SU-DHL-6 (cell line): ENCODE results near the gene CFL1.

ENCODE experiments used
- H2AFZ ChIP-seq: fragments of 200-600 bp; sonication (generic); 2 replicates; pipeline ENCODE4 v1.6.1; 2014; ENCODE audit warnings: low read depth, mild to moderate bottlenecking, moderate library complexity, mixed read lengths, antibody characterized with exemption, low read length; ENCODE audit not compliant: severe bottlenecking
- H3F3A ChIP-seq: fragments of 200-600 bp; shearing (Covaris generic); 2 replicates; pipeline ENCODE4 v1.6.0; 2016; ENCODE audit warnings: antibody characterized with exemption, mild to moderate bottlenecking; ENCODE audit not compliant: insufficient read depth
- H3K27ac ChIP-seq: fragments of 200-600 bp; sonication (generic); 2 replicates; pipeline ENCODE4 v1.5.1; 2016; ENCODE audit warnings: low read depth, mild to moderate bottlenecking, low read length, moderate library complexity, mixed read lengths
- H3K27me3 ChIP-seq: fragments of 200-600 bp; sonication (generic), shearing (Covaris generic); 2 replicates; pipeline ENCODE4 v1.6.0; 2014; ENCODE audit warnings: mild to moderate bottlenecking, low read length
- H3K36me3 ChIP-seq: fragments of 200-600 bp; sonication (generic); 2 replicates; pipeline ENCODE4 v1.6.1; 2014; ENCODE audit warnings: mild to moderate bottlenecking, low read length, mixed read lengths
- H3K4me2 ChIP-seq: fragments of 300-600, 200-600 bp; shearing (Covaris generic), sonication (generic); 2 replicates; pipeline ENCODE4 v1.6.0; 2014; ENCODE audit warnings: low read length, low read depth, mild to moderate bottlenecking; ENCODE audit not compliant: poor library complexity, severe bottlenecking
- H3K4me3 ChIP-seq: fragments of 200-600 bp; sonication (generic); 2 replicates; pipeline ENCODE4 v1.5.1; 2014; ENCODE audit warnings: antibody characterized with exemption, low read length, mild to moderate bottlenecking, mixed read lengths; ENCODE audit not compliant: insufficient read depth, poor library complexity, severe bottlenecking
- H3K79me2 ChIP-seq: fragments of 200-600 bp; sonication (generic); 2 replicates; pipeline ENCODE4 v1.6.1; 2014; ENCODE audit warnings: mild to moderate bottlenecking, low read length, moderate library complexity; ENCODE audit not compliant: insufficient read depth
- H3K9ac ChIP-seq: fragments of 200-600 bp; sonication (generic); 2 replicates; pipeline ENCODE4 v1.7.0; 2014; ENCODE audit warnings: mild to moderate bottlenecking, low read length
- H3K9me2 ChIP-seq: fragments of 200-600 bp; sonication (generic); replicated peaks from 2 replicates; pipeline ENCODE4 v1.6.1; 2014; ENCODE audit warnings: low read length; ENCODE audit not compliant: insufficient read depth
- H3K9me3 ChIP-seq: fragments of 200-600 bp; sonication (generic); 2 replicates; pipeline ENCODE4 v1.6.1; 2014; ENCODE audit warnings: low read length, mixed read lengths; ENCODE audit not compliant: insufficient read depth
- H4K20me1 ChIP-seq: fragments of 200-600 bp; sonication (generic); 2 replicates; pipeline ENCODE4 v1.6.1; 2014; ENCODE audit warnings: low read depth, mild to moderate bottlenecking, antibody characterized with exemption, low read length, moderate library complexity, mixed read lengths
- EZH2phosphoT487 ChIP-seq: fragments of 200-600 bp; sonication (generic), shearing (Covaris generic); conservative IDR thresholded peaks from 2 replicates; pipeline ENCODE4 v1.6.1; 2018; ENCODE audit warnings: mild to moderate bottlenecking, antibody characterized with exemption, low read length, moderate library complexity, mixed read lengths
- TF ChIP-seq, protein P1 (sequence below): fragments of 200-600 bp; sonication (generic); IDR thresholded peaks from one replicate; pipeline ENCODE4 v1.5.1; 2017; ENCODE audit warnings: antibody characterized with exemption, mild to moderate bottlenecking, low read length, moderate library complexity; ENCODE audit not compliant: insufficient read depth, poor library complexity, severe bottlenecking

Gene CFL1

GRCh38 chr11:65867284-65868071 lies 9.5 kb upstream of the CFL1 start:
- no peak overlapping the region for H2AFZ ChIP-seq
- no peaks in the 10 kb centered on the region for H3K36me3 ChIP-seq
- H3K27me3 ChIP-seq: no peaks in the 10 kb centered on the region
- no peaks in the 10 kb centered on the region for H4K20me1 ChIP-seq
- H3F3A ChIP-seq: no peaks in the 10 kb centered on the region
- H3K4me2 ChIP-seq: no peak overlapping the region
- no peak overlapping the region for H3K9ac ChIP-seq
- H3K79me2 ChIP-seq: no peaks in the 10 kb centered on the region
- H3K4me3 ChIP-seq: no peak overlapping the region
- no peak overlapping the region for H3K27ac ChIP-seq
- H3K9me2 ChIP-seq: no peaks in the 10 kb centered on the region
- no peaks in the 10 kb centered on the region for H3K9me3 ChIP-seq
- TF ChIP-seq EZH2phosphoT487: no peak
- TF ChIP-seq, protein P1, sequence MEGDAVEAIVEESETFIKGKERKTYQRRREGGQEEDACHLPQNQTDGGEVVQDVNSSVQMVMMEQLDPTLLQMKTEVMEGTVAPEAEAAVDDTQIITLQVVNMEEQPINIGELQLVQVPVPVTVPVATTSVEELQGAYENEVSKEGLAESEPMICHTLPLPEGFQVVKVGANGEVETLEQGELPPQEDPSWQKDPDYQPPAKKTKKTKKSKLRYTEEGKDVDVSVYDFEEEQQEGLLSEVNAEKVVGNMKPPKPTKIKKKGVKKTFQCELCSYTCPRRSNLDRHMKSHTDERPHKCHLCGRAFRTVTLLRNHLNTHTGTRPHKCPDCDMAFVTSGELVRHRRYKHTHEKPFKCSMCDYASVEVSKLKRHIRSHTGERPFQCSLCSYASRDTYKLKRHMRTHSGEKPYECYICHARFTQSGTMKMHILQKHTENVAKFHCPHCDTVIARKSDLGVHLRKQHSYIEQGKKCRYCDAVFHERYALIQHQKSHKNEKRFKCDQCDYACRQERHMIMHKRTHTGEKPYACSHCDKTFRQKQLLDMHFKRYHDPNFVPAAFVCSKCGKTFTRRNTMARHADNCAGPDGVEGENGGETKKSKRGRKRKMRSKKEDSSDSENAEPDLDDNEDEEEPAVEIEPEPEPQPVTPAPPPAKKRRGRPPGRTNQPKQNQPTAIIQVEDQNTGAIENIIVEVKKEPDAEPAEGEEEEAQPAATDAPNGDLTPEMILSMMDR: no peak

GRCh38 chr11:65866509-65867283 lies 8.7 kb upstream of the CFL1 start:
- H3K9me3 ChIP-seq: no peaks in the 10 kb centered on the region
- no peaks in the 10 kb centered on the region for H3K9me2 ChIP-seq
- no peaks in the 10 kb centered on the region for H3K36me3 ChIP-seq
- H3K4me3 ChIP-seq: no peak overlapping the region
- H4K20me1 ChIP-seq: no peaks in the 10 kb centered on the region
- no peaks in the 10 kb centered on the region for H3F3A ChIP-seq
- H3K27ac ChIP-seq: no peak overlapping the region
- no peak for TF ChIP-seq EZH2phosphoT487
- TF ChIP-seq, protein P1: no peak
- no peak overlapping the region for H3K9ac ChIP-seq
- H3K4me2 ChIP-seq: no peak overlapping the region
- peaks cover 6% of the 10 kb centered on the region for H3K79me2 ChIP-seq
- H3K27me3 ChIP-seq: no peaks in the 10 kb centered on the region
- H2AFZ ChIP-seq: no peak overlapping the region

DNA sequence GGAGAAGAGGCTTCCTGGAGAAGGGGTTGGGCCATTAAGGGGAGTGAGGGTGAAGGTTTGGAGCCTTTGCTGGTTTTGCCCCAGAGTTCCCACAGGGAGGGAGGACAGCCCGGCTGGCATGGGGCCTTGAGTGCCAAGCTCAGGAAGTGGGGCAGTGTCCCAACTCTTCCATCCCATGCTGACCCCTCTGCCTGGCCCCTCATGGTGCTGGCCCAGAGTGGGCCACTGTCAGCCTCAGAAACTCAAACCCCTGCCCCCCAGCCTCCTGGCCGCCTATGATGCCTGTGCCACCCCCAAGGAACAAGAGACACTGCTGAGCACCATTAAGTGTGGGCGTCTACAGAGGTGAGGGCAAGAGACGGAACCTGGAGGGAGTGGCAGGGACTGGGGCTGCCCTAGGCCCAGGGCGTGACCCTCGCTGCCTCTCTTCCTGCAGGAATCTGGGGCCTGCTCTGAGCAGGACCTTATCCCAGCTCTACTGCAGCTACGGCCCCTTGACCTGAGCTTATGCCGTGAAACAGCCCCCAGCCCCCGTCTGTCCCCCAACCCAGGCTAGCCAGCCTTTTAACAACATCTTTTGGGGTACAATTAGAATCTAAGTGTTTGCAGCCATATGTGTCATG lies 7.7 kb upstream of the CFL1 start:
- no peaks in the 10 kb centered on the region for H3K36me3 ChIP-seq
- H3K9ac ChIP-seq: no peak overlapping the region
- peaks cover 17% of the 10 kb centered on the region for H3K79me2 ChIP-seq
- no peaks in the 10 kb centered on the region for H3K9me2 ChIP-seq
- no peaks in the 10 kb centered on the region for H3K9me3 ChIP-seq
- no peaks in the 10 kb centered on the region for H4K20me1 ChIP-seq
- no peaks in the 10 kb centered on the region for H3F3A ChIP-seq
- H2AFZ ChIP-seq: no peak overlapping the region
- TF ChIP-seq EZH2phosphoT487: no peak
- TF ChIP-seq, protein P1: no peak
- H3K4me3 ChIP-seq: no peak overlapping the region
- H3K27me3 ChIP-seq: no peaks in the 10 kb centered on the region
- H3K27ac ChIP-seq: no peak overlapping the region
- no peak overlapping the region for H3K4me2 ChIP-seq
